Measurements from ENCODE around the gene TIGD3. TPM values are rescaled to one million over a fixed set of nuclear protein-coding genes. Genes with fewer than 3 reads are reported as not detected.
A peak's percentile ranks its signal among the peaks of the same experiment; 100 is the strongest.

Gene TIGD3
- total and polyA plus RNA-seq, 4 experiments from 2014 or later, result 0.26 to 1.1 (median 0.96) TPM; not detected in 1

- DNase-seq, result no peak
- Mint-ChIP-seq H3K36me3 (no peaks in the 10 kb centered on the region), H3K27me3 (no peaks in the 10 kb centered on the region), H3K27ac (peak overlapping the region in 2 of 7 donors; percentile 14 to 35), H3K4me3 (no peak overlapping the region), H3K9me3 (no peaks in the 10 kb centered on the region), H3K4me1 (peaks cover 0 to 3% (median 1%) of the 10 kb centered on the region in 4 donors)
- Histone ChIP-seq H3K36me3 (ENCODE audit: insufficient read depth, low read length) (no peaks in the 10 kb centered on the region), H3K27me3 (ENCODE audit: insufficient read depth, low read length) (no peaks in the 10 kb centered on the region), H3K4me1 (ENCODE audit: insufficient read depth, low read length) (no peaks in the 10 kb centered on the region), H3K4me3 (ENCODE audit: low read length in 2 of 2) (no peak overlapping the region), H3K27ac (ENCODE audit: low read depth, low read length) (no peak overlapping the region), H3K9me3 (ENCODE audit: control insufficient read depth in 1 of 2, low read length in 2 of 2) (no peaks in the 10 kb centered on the region)
- ChIA-PET POLR2A (ENCODE audit: partially characterized antibody) (interaction anchor here (1.2 kb wide), 1 partner anchor 30 kb away, joined by 3 read pairs; the partner anchor contains the start of gene DPF2), CTCF (ENCODE audit: partially characterized antibody) (no interaction called here)
- intact Hi-C loops (cut with micrococcal nuclease), result no loop called here
Observed at GRCh38 chr11:65363770-65364169, 9.2 kb downstream of the TIGD3 start.

GRCh38 chr11:65366340-65366773 lies 11.8 kb downstream of the TIGD3 start:
- intact Hi-C loops (cut with micrococcal nuclease), result loop anchor here (1.0 to 5.0 kb wide), 5 partner anchors 16 to 221 kb away; partner anchors contain the start of gene SLC25A45
- H3K27me3 Mint-ChIP-seq, result no peaks in the 10 kb centered on the region
- CTCF ChIA-PET (ENCODE audit: partially characterized antibody), result interaction anchor here (1.0 to 3.2 kb wide), 3 partner anchors 98 to 143 kb away, joined by 3 to 17 read pairs (median 6); no protein-coding TSS in a partner anchor
- H3K9me3 Mint-ChIP-seq, result no peaks in the 10 kb centered on the region
- H3K4me1 Mint-ChIP-seq, result peaks cover 0 to 3% (median 1%) of the 10 kb centered on the region in 4 donors
- Histone ChIP-seq H3K4me3 (ENCODE audit: low read length in 2 of 2) (no peak overlapping the region), H3K9me3 (ENCODE audit: control insufficient read depth in 1 of 2, low read length in 2 of 2) (no peaks in the 10 kb centered on the region), H3K27ac (ENCODE audit: low read depth, low read length) (no peak overlapping the region), H3K27me3 (ENCODE audit: insufficient read depth, low read length) (no peaks in the 10 kb centered on the region), H3K4me1 (ENCODE audit: insufficient read depth, low read length) (no peaks in the 10 kb centered on the region), H3K36me3 (ENCODE audit: insufficient read depth, low read length) (no peaks in the 10 kb centered on the region)
- H3K4me3 Mint-ChIP-seq, result no peak overlapping the region
- POLR2A ChIA-PET (ENCODE audit: partially characterized antibody), result interaction anchor here (1.3 to 2.8 kb wide), 5 partner anchors 58 to 144 kb away, joined by 4 to 12 read pairs (median 8); partner anchors contain the start of gene MALAT1
- peak; percentile 59 to 69 (median 64) for DNase-seq
- H3K27ac Mint-ChIP-seq, result no peak overlapping the region
- no peaks in the 10 kb centered on the region for H3K36me3 Mint-ChIP-seq

- no peak overlapping the region for H3K27ac ChIP-seq (ENCODE audit: low read depth, low read length)
- H3K4me3 Mint-ChIP-seq, result no peak overlapping the region
- H3K27me3 ChIP-seq (ENCODE audit: insufficient read depth, low read length), result no peaks in the 10 kb centered on the region
- H3K4me1 Mint-ChIP-seq, result peaks cover 0 to 2% (median 0%) of the 10 kb centered on the region in 4 donors
- CTCF ChIA-PET (ENCODE audit: partially characterized antibody), result interaction anchor here (0.9 to 2.8 kb wide), 3 partner anchors 10 to 12 kb away, joined by 3 to 14 read pairs (median 3); no protein-coding TSS in a partner anchor
- H3K27ac Mint-ChIP-seq, result peak overlapping the region in 2 of 7 donors; percentile 29 to 46
- H3K9me3 ChIP-seq (ENCODE audit: control insufficient read depth in 1 of 2, low read length in 2 of 2), result no peaks in the 10 kb centered on the region
- no peaks in the 10 kb centered on the region for H3K27me3 Mint-ChIP-seq
- POLR2A ChIA-PET (ENCODE audit: partially characterized antibody), result interaction anchor here (0.6 to 2.5 kb wide), 6 partner anchors 9 to 294 kb away, joined by 3 to 9 read pairs (median 4); no protein-coding TSS in a partner anchor
- DNase-seq, result no peak
- H3K9me3 Mint-ChIP-seq, result no peaks in the 10 kb centered on the region
- intact Hi-C loops (cut with micrococcal nuclease), result no loop called here
- no peaks in the 10 kb centered on the region for H3K36me3 ChIP-seq (ENCODE audit: insufficient read depth, low read length)
- H3K4me1 ChIP-seq (ENCODE audit: insufficient read depth, low read length), result no peaks in the 10 kb centered on the region
- H3K4me3 ChIP-seq (ENCODE audit: low read length in 2 of 2), result no peak overlapping the region
- no peaks in the 10 kb centered on the region for H3K36me3 Mint-ChIP-seq
Observed at GRCh38 chr11:65370659-65371049, 16.1 kb downstream of the TIGD3 start.

- Mint-ChIP-seq H3K9me3 (no peaks in the 10 kb centered on the region), H3K36me3 (peaks cover 0 to 6% of the 10 kb centered on the region in 2 donors), H3K27me3 (no peaks in the 10 kb centered on the region), H3K27ac (peak overlapping the region in 3 of 7 donors; percentile 35 to 66 (median 60)), H3K4me1 (no peaks in the 10 kb centered on the region), H3K4me3 (no peak overlapping the region)
- CTCF ChIA-PET (ENCODE audit: partially characterized antibody), result interaction anchor here (1.3 kb wide), 1 partner anchor 42 kb away, joined by 4 read pairs; no protein-coding TSS in a partner anchor
- Histone ChIP-seq H3K36me3 (ENCODE audit: insufficient read depth, low read length) (no peaks in the 10 kb centered on the region), H3K4me3 (ENCODE audit: low read length in 2 of 2) (no peak overlapping the region), H3K4me1 (ENCODE audit: insufficient read depth, low read length) (no peaks in the 10 kb centered on the region), H3K27ac (ENCODE audit: low read depth, low read length) (no peak overlapping the region), H3K9me3 (ENCODE audit: control insufficient read depth in 1 of 2, low read length in 2 of 2) (no peaks in the 10 kb centered on the region), H3K27me3 (ENCODE audit: insufficient read depth, low read length) (no peaks in the 10 kb centered on the region)
- POLR2A ChIA-PET (ENCODE audit: partially characterized antibody), result interaction anchor here (0.9 to 4.6 kb wide), 5 partner anchors 9 to 133 kb away, joined by 3 to 23 read pairs (median 4); partner anchors contain the start of gene MALAT1
- intact Hi-C loops (cut with micrococcal nuclease), result no loop called here
- DNase-seq, result no peak
Observed at GRCh38 chr11:65373839-65374580, 19.5 kb downstream of the TIGD3 start.

- no peak overlapping the region for H3K4me3 Mint-ChIP-seq
- H3K4me1 Mint-ChIP-seq, result peaks cover 0 to 1% (median under 1%) of the 10 kb centered on the region in 4 donors
- H3K4me1 ChIP-seq (ENCODE audit: insufficient read depth, low read length), result no peaks in the 10 kb centered on the region
- no peaks in the 10 kb centered on the region for H3K9me3 ChIP-seq (ENCODE audit: control insufficient read depth in 1 of 2, low read length in 2 of 2)
- H3K27me3 ChIP-seq (ENCODE audit: insufficient read depth, low read length), result no peaks in the 10 kb centered on the region
- H3K36me3 Mint-ChIP-seq, result peaks cover 0 to 7% of the 10 kb centered on the region in 2 donors
- H3K27ac Mint-ChIP-seq, result no peak overlapping the region
- POLR2A ChIA-PET (ENCODE audit: partially characterized antibody), result interaction anchor here (1.3 to 4.6 kb wide), 4 partner anchors 10 to 132 kb away, joined by 4 to 23 read pairs (median 6); partner anchors contain the start of gene MALAT1
- intact Hi-C loops (cut with micrococcal nuclease), result no loop called here
- peaks cover 4% of the 10 kb centered on the region for H3K36me3 ChIP-seq (ENCODE audit: insufficient read depth, low read length)
- no peak overlapping the region for H3K27ac ChIP-seq (ENCODE audit: low read depth, low read length)
- H3K27me3 Mint-ChIP-seq, result no peaks in the 10 kb centered on the region
- DNase-seq, result no peak
- no peaks in the 10 kb centered on the region for H3K9me3 Mint-ChIP-seq
- no peak overlapping the region for H3K4me3 ChIP-seq (ENCODE audit: low read length in 2 of 2)
- CTCF ChIA-PET (ENCODE audit: partially characterized antibody), result no interaction called here
Observed at GRCh38 chr11:65375012-65375411, 20.5 kb downstream of the TIGD3 start.

- Mint-ChIP-seq H3K27ac (no peak overlapping the region), H3K36me3 (peaks cover 0 to 7% of the 10 kb centered on the region in 2 donors), H3K27me3 (no peaks in the 10 kb centered on the region), H3K4me3 (no peak overlapping the region), H3K9me3 (no peaks in the 10 kb centered on the region), H3K4me1 (peaks cover 0 to 11% (median 2%) of the 10 kb centered on the region in 4 donors)
- Histone ChIP-seq H3K36me3 (ENCODE audit: insufficient read depth, low read length) (peaks cover 6% of the 10 kb centered on the region), H3K4me1 (ENCODE audit: insufficient read depth, low read length) (peaks cover 7% of the 10 kb centered on the region), H3K4me3 (ENCODE audit: low read length in 2 of 2) (no peak overlapping the region), H3K27ac (ENCODE audit: low read depth, low read length) (no peak overlapping the region), H3K9me3 (ENCODE audit: control insufficient read depth in 1 of 2, low read length in 2 of 2) (no peaks in the 10 kb centered on the region), H3K27me3 (ENCODE audit: insufficient read depth, low read length) (no peaks in the 10 kb centered on the region)
- POLR2A ChIA-PET (ENCODE audit: partially characterized antibody), result interaction anchor here (1.1 to 4.6 kb wide), 4 partner anchors 9 to 130 kb away, joined by 3 to 23 read pairs (median 6); partner anchors contain the start of gene MALAT1
- intact Hi-C loops (cut with micrococcal nuclease), result no loop called here
- CTCF ChIA-PET (ENCODE audit: partially characterized antibody), result no interaction called here
- no peak for DNase-seq
Observed at GRCh38 chr11:65376138-65376713, 21.7 kb downstream of the TIGD3 start.

- no peak for DNase-seq
- POLR2A ChIA-PET (ENCODE audit: partially characterized antibody), result interaction anchor here (17.1 to 25.9 kb wide), 2 partner anchors 43 to 127 kb away, joined by 524 to 654 read pairs; partner anchors contain the start of genes MALAT1 and NEAT1
- H3K9me3 Mint-ChIP-seq, result no peaks in the 10 kb centered on the region
- no peaks in the 10 kb centered on the region for H3K27me3 Mint-ChIP-seq
- CTCF ChIA-PET (ENCODE audit: partially characterized antibody), result no interaction called here
- intact Hi-C loops (cut with micrococcal nuclease), result no loop called here
- Histone ChIP-seq H3K27me3 (ENCODE audit: insufficient read depth, low read length) (no peaks in the 10 kb centered on the region), H3K4me3 (ENCODE audit: low read length in 2 of 2) (no peak overlapping the region), H3K27ac (ENCODE audit: low read depth, low read length) (no peak overlapping the region), H3K9me3 (ENCODE audit: control insufficient read depth in 1 of 2, low read length in 2 of 2) (no peaks in the 10 kb centered on the region), H3K4me1 (ENCODE audit: insufficient read depth, low read length) (peaks cover 15% of the 10 kb centered on the region), H3K36me3 (ENCODE audit: insufficient read depth, low read length) (peaks cover 6% of the 10 kb centered on the region)
- no peak overlapping the region for H3K4me3 Mint-ChIP-seq
- H3K36me3 Mint-ChIP-seq, result peaks cover 0 to 9% of the 10 kb centered on the region in 2 donors
- peaks cover 0 to 19% (median 6%) of the 10 kb centered on the region in 4 donors for H3K4me1 Mint-ChIP-seq
- H3K27ac Mint-ChIP-seq, result no peak overlapping the region
Observed at GRCh38 chr11:65377036-65377435, 22.5 kb downstream of the TIGD3 start.
